ENCODE results near the gene HOXD10.

DNA sequence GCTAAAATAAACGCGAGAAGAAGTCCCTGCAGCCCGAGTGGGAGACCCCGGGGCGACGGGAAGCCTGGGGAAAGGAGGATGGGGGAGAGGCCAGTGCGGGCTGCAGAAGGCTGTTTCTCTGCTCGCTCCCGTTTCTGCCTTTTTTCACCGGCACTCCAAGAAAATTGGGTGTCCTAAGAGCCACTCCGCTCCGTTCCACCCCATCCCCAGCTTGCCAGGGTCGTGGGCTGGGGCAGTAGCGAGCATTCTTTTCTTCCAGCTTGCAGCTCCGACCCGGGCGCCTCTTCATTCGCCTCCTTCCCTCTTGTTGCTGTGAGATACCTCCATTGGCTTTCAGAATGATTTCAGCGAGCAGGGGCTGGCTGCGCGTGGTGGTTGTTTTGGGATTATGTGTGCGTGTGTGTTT is 41.6 kb downstream of the HOXD10 start:
- TF ChIP-seq CTCF (IDR thresholded peaks at IDR 0.05), result no peak
- no peak for TF ChIP-seq EZH2 (IDR thresholded peaks at IDR 0.05)
